HCT116 (cell line): ENCODE measurements around the gene SLC46A1.

ENCODE experiments used
- ATF3 ChIP-seq: IDR thresholded peaks from 2 replicates; pipeline ENCODE4 v1.6.1; 2012
- CTCF ChIP-seq, 3 experiments: fragments of 200-600 bp in 1 of 3; sonication (generic) in 1 of 3; IDR thresholded peaks in 2 of 3; conservative IDR thresholded peaks in 1 of 3; 2 replicates each; pipeline ENCODE4 v1.5.1; 2012 to 2017; ENCODE audit warnings: low read depth in 2 of 3, low read length in 2 of 3, antibody characterized with exemption in 1 of 3, borderline replicate concordance in 1 of 3, control low read depth in 1 of 3, mild to moderate bottlenecking in 1 of 3, mixed read lengths in 1 of 3, mixed run types in 1 of 3, moderate library complexity in 1 of 3; ENCODE audit not compliant: insufficient read depth in 1 of 3
- ELF1 ChIP-seq: IDR thresholded peaks from 2 replicates; pipeline ENCODE4 v1.6.1; 2012; ENCODE audit warnings: low read depth, borderline replicate concordance
- POLR2A ChIP-seq: IDR thresholded peaks from 2 replicates; pipeline ENCODE4 v1.7.0; 2011; ENCODE audit warnings: borderline replicate concordance; ENCODE audit not compliant: insufficient read depth, insufficient read length; ENCODE audit errors: extremely low read depth
- POLR2AphosphoS5 ChIP-seq: IDR thresholded peaks from 2 replicates; pipeline ENCODE4 v1.6.1; 2011; ENCODE audit warnings: mild to moderate bottlenecking, low read depth, low read length, moderate library complexity
- SP1 ChIP-seq: IDR thresholded peaks from 2 replicates; pipeline ENCODE4 v1.6.1; 2012; ENCODE audit warnings: low read depth
- YY1 ChIP-seq: IDR thresholded peaks from 2 replicates; pipeline ENCODE4 v1.6.1; 2011; ENCODE audit warnings: low read length, low read depth, moderate library complexity, mild to moderate bottlenecking; ENCODE audit not compliant: insufficient replicate concordance; ENCODE audit errors: extremely low read depth

GRCh38 chr17:28365487-28365886 is 40.5 kb downstream of the SLC46A1 start:
- TF ChIP-seq POLR2AphosphoS5, result no peak
- TF ChIP-seq SP1, result no peak
- TF ChIP-seq POLR2A, result no peak
- no peak for TF ChIP-seq CTCF (IDR thresholded peaks at IDR 0.05 in 2 of 3, conservative IDR thresholded peaks at IDR 0.05 in 1 of 3; ENCODE audit: borderline replicate concordance in 1 of 3, insufficient read depth in 1 of 3, low read depth in 2 of 3, low read length in 2 of 3)
- TF ChIP-seq ELF1, result no peak
- no peak for TF ChIP-seq YY1
- TF ChIP-seq ATF3, result no peak
